Measurements from ENCODE around the gene GCNA. TPM values are rescaled to one million over a fixed set of nuclear protein-coding genes. Genes with fewer than 3 reads are reported as not detected.
"Not testable (repeated sequence)": the region's sequence is repeated elsewhere in the genome, so short reads cannot be mapped to it uniquely, and the experiment has no call there.

Gene GCNA
- total RNA-seq, 1 experiment from 2014 or later: 3.0 TPM

DNA sequence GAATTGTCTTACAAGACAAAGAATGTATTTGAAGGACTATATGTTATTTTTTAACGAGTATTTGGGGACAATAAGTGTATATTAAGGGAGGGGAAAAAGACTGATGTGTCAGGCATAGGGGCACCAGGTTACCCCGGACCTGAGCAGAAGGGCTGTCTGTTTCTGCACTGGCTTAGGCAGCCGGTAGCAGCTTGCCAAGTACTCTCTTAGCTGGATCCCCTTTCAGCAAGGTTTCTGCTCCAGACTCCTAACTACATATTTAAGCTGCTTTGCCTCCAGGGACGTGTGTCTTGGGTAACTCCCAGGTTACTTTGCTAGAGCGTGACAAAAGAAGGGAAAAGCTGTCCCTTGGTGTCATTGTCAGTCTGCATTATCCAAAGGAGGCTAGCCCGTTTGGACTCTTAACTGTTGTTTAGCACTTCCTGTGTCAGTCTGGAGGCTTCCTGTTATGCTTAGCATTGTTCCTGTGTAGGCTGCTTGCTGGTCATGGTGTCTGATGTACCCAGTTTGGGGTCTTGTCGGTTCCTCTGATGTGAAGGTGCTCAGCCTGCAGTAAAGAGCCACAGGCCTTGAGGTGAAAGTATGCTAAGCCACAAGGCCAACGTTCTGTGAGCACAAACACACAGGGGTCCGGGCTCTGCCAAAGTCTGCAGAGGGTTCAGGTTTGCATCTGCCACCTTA, 28.4 kb downstream of the GCNA start:
- Histone ChIP-seq H3K9me3 (ENCODE audit: low read depth, low read length, poor library complexity, severe bottlenecking) (no peaks in the 10 kb centered on the region), H3K4me3 (ENCODE audit: low read depth, low read length, poor library complexity, severe bottlenecking) (no peak overlapping the region), H3K36me3 (ENCODE audit: insufficient read depth, low read length, poor library complexity, severe bottlenecking) (peaks cover 10% of the 10 kb centered on the region), H3K4me1 (ENCODE audit: insufficient read depth, low read length, poor library complexity, severe bottlenecking) (no peaks in the 10 kb centered on the region), H3K27me3 (replicated peaks; ENCODE audit: insufficient read depth, low read depth, low read length, poor library complexity) (no peaks in the 10 kb centered on the region), H3K27ac (ENCODE audit: low read depth, low read length, poor library complexity, severe bottlenecking) (no peak overlapping the region)
- TF ChIP-seq, protein P1, sequence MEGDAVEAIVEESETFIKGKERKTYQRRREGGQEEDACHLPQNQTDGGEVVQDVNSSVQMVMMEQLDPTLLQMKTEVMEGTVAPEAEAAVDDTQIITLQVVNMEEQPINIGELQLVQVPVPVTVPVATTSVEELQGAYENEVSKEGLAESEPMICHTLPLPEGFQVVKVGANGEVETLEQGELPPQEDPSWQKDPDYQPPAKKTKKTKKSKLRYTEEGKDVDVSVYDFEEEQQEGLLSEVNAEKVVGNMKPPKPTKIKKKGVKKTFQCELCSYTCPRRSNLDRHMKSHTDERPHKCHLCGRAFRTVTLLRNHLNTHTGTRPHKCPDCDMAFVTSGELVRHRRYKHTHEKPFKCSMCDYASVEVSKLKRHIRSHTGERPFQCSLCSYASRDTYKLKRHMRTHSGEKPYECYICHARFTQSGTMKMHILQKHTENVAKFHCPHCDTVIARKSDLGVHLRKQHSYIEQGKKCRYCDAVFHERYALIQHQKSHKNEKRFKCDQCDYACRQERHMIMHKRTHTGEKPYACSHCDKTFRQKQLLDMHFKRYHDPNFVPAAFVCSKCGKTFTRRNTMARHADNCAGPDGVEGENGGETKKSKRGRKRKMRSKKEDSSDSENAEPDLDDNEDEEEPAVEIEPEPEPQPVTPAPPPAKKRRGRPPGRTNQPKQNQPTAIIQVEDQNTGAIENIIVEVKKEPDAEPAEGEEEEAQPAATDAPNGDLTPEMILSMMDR (conservative IDR thresholded peaks at IDR 0.05; ENCODE audit: low read depth, low read length): no peak
- TF ChIP-seq EZH2 (IDR thresholded peaks at IDR 0.05; ENCODE audit: borderline replicate concordance, low read depth, low read length, poor library complexity, severe bottlenecking): no peak
- DNase-seq (ENCODE audit: low spot score): peak; percentile 53
- ChIA-PET CTCF (no interaction called here), POLR2A (ENCODE audit: low non-redundant PET) (no interaction called here)
- intact Hi-C loops (cut with micrococcal nuclease; ENCODE audit: unreplicated experiment): no loop called here
- no TSS peak for BruUV-seq (replicated peaks)

DNA sequence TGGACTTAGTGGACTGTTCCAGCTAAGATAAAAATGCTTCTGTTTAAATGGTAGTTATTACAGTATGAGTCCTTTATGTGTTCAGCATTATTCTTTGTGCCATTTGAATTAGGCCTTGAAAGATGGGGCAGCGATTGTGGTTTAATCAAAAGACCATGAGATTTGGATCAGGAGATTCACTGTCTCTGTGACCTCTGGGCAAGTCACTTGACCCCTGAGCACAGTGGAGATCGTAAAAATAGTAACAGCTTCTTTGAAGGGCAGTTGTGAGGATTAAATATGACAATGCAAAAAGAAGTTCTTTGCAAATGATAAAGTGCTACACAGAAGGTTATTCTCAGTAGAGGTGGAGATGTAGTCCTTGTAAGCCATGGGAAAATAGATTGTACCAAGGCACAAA, 29.3 kb downstream of the GCNA start:
- no peak for TF ChIP-seq EZH2 (IDR thresholded peaks at IDR 0.05; ENCODE audit: borderline replicate concordance, low read depth, low read length, poor library complexity, severe bottlenecking)
- TF ChIP-seq, protein P1 (conservative IDR thresholded peaks at IDR 0.05; ENCODE audit: low read depth, low read length): no peak
- Histone ChIP-seq H3K9me3 (ENCODE audit: low read depth, low read length, poor library complexity, severe bottlenecking) (no peaks in the 10 kb centered on the region), H3K4me3 (ENCODE audit: low read depth, low read length, poor library complexity, severe bottlenecking) (no peak overlapping the region), H3K27me3 (replicated peaks; ENCODE audit: insufficient read depth, low read depth, low read length, poor library complexity) (no peaks in the 10 kb centered on the region), H3K4me1 (ENCODE audit: insufficient read depth, low read length, poor library complexity, severe bottlenecking) (no peaks in the 10 kb centered on the region), H3K36me3 (ENCODE audit: insufficient read depth, low read length, poor library complexity, severe bottlenecking) (peaks cover 10% of the 10 kb centered on the region), H3K27ac (ENCODE audit: low read depth, low read length, poor library complexity, severe bottlenecking) (no peak overlapping the region)
- ChIA-PET POLR2A (ENCODE audit: low non-redundant PET) (no interaction called here), CTCF (no interaction called here)
- no TSS peak for BruUV-seq (replicated peaks)
- DNase-seq (ENCODE audit: low spot score): no peak
- intact Hi-C loops (cut with micrococcal nuclease; ENCODE audit: unreplicated experiment): no loop called here

DNA sequence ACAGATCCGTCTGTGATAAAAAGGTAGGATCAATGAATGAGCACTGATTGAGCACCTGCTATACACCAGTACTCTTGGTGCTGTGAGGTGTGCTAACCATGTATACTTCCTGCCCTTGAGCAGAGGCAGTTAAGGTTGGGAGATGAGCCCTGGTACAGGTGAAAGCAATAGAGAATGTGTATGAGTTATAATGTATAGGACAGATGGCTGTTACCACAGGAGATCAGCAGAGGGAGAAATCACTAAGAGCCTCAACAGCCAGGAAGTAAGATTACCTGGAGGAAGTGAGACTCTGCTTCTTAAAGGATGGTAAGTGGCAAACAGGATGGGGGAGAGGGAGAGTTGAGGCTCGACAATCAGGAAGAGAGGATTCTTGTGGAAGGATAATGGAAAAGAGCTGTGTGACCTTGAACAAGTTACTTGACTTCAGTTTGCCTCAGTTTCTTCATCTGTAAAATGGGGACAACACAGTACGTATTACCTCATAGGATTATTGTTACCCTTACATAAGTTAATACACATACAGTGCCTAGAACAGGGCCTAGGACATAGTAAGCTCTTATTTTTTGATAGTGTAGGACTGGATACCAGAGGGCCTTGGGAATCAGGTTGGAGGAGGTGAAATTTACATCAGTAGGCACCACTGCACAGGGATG, 31.0 kb downstream of the GCNA start:
- no peaks in the 10 kb centered on the region for H3K4me1 ChIP-seq (ENCODE audit: insufficient read depth, low read length, poor library complexity, severe bottlenecking)
- H3K27me3 ChIP-seq (replicated peaks; ENCODE audit: insufficient read depth, low read depth, low read length, poor library complexity): no peaks in the 10 kb centered on the region
- H3K36me3 ChIP-seq (ENCODE audit: insufficient read depth, low read length, poor library complexity, severe bottlenecking): peaks cover 10% of the 10 kb centered on the region
- CTCF ChIA-PET: no interaction called here
- no TSS peak for BruUV-seq (replicated peaks)
- DNase-seq (ENCODE audit: low spot score): no peak
- POLR2A ChIA-PET (ENCODE audit: low non-redundant PET): no interaction called here
- no peaks in the 10 kb centered on the region for H3K9me3 ChIP-seq (ENCODE audit: low read depth, low read length, poor library complexity, severe bottlenecking)
- H3K4me3 ChIP-seq (ENCODE audit: low read depth, low read length, poor library complexity, severe bottlenecking): no peak overlapping the region
- TF ChIP-seq, protein P1 (conservative IDR thresholded peaks at IDR 0.05; ENCODE audit: low read depth, low read length): no peak
- TF ChIP-seq EZH2 (IDR thresholded peaks at IDR 0.05; ENCODE audit: borderline replicate concordance, low read depth, low read length, poor library complexity, severe bottlenecking): no peak
- intact Hi-C loops (cut with micrococcal nuclease; ENCODE audit: unreplicated experiment): no loop called here
- H3K27ac ChIP-seq (ENCODE audit: low read depth, low read length, poor library complexity, severe bottlenecking): no peak overlapping the region

DNA sequence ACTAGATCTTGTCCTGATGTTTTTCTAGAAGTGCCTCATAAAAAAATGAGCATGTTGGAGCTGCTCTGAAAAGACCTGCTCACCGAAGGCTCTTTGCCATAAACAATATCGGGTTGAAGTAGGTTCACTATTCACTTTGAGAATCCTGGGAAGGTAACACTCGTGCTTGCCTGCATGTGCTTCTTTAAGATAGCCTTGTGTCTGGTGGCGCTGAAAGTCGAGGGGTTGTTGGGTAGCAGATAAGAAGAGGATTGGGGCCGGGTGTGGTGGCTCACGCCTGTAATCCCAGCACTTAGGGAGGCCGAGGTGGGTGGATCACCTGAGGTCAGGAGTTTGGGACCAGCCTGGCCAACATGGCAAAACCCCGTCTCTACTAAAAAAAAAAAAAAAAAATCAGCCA, 33.5 kb downstream of the GCNA start:
- H3K9me3 ChIP-seq (ENCODE audit: low read depth, low read length, poor library complexity, severe bottlenecking); H3K36me3 ChIP-seq (ENCODE audit: insufficient read depth, low read length, poor library complexity, severe bottlenecking); intact Hi-C loops (cut with micrococcal nuclease; ENCODE audit: unreplicated experiment); POLR2A ChIA-PET (ENCODE audit: low non-redundant PET); H3K27ac ChIP-seq (ENCODE audit: low read depth, low read length, poor library complexity, severe bottlenecking); H3K4me1 ChIP-seq (ENCODE audit: insufficient read depth, low read length, poor library complexity, severe bottlenecking); H3K4me3 ChIP-seq (ENCODE audit: low read depth, low read length, poor library complexity, severe bottlenecking); BruUV-seq (replicated peaks); H3K27me3 ChIP-seq (replicated peaks; ENCODE audit: insufficient read depth, low read depth, low read length, poor library complexity); CTCF ChIA-PET; DNase-seq (ENCODE audit: low spot score): not testable (repeated sequence)

Measured in A673 (cell line).